ENCODE results near the gene CDH4. TPM values are rescaled to one million over a fixed set of nuclear protein-coding genes. Genes with fewer than 3 reads are reported as not detected.
"Not testable (repeated sequence)": the region's sequence is repeated elsewhere in the genome, so short reads cannot be mapped to it uniquely, and the experiment has no call there.

Gene CDH4
- polyA plus RNA-seq, 3 donors, result 6.9 to 8.7 (median 7.9) TPM

GRCh38 chr20:61438285-61438684 lies 186.2 kb downstream of the CDH4 start:
- no peak for DNase-seq (ENCODE audit: extremely low read depth in 1 of 11, low read depth in 9 of 11, low spot score in 4 of 11)

- no peak for DNase-seq (ENCODE audit: extremely low read depth in 1 of 11, low read depth in 9 of 11, low spot score in 4 of 11)
These were observed 187.2 kb downstream of the CDH4 start for GRCh38 chr20:61439251-61439650.

GRCh38 chr20:61440548-61441055 lies 188.5 kb downstream of the CDH4 start:
- DNase-seq (ENCODE audit: extremely low read depth in 1 of 11, low read depth in 9 of 11, low spot score in 4 of 11), result no peak

GRCh38 chr20:61441537-61441936 lies 189.5 kb downstream of the CDH4 start:
- DNase-seq (ENCODE audit: extremely low read depth in 1 of 11, low read depth in 9 of 11, low spot score in 4 of 11), result no peak

GRCh38 chr20:61442075-61442670 lies 190.1 kb downstream of the CDH4 start:
- DNase-seq (ENCODE audit: extremely low read depth in 1 of 11, low read depth in 9 of 11, low spot score in 4 of 11), result no peak

GRCh38 chr20:61442718-61443117 lies 190.7 kb downstream of the CDH4 start:
- no peak for DNase-seq (ENCODE audit: extremely low read depth in 1 of 11, low read depth in 9 of 11, low spot score in 4 of 11)

- no peak for DNase-seq (ENCODE audit: extremely low read depth in 1 of 11, low read depth in 9 of 11, low spot score in 4 of 11)
These were observed 191.5 kb downstream of the CDH4 start for GRCh38 chr20:61443443-61444126.

- no peak for DNase-seq (ENCODE audit: extremely low read depth in 1 of 11, low read depth in 9 of 11, low spot score in 4 of 11)
These were observed 192.6 kb downstream of the CDH4 start for GRCh38 chr20:61444637-61445036.

- no peak for DNase-seq (ENCODE audit: extremely low read depth in 1 of 11, low read depth in 9 of 11, low spot score in 4 of 11)
These were observed 193.1 kb downstream of the CDH4 start for GRCh38 chr20:61445138-61445537.

GRCh38 chr20:61445741-61446140 lies 193.7 kb downstream of the CDH4 start:
- DNase-seq (ENCODE audit: extremely low read depth in 1 of 11, low read depth in 9 of 11, low spot score in 4 of 11), result no peak

GRCh38 chr20:61447952-61448351 lies 195.9 kb downstream of the CDH4 start:
- peak in 1 of 11 donors; percentile 29 for DNase-seq (ENCODE audit: extremely low read depth in 1 of 11, low read depth in 9 of 11, low spot score in 4 of 11)

GRCh38 chr20:61448386-61448785 lies 196.3 kb downstream of the CDH4 start:
- DNase-seq (ENCODE audit: extremely low read depth in 1 of 11, low read depth in 9 of 11, low spot score in 4 of 11), result no peak

- DNase-seq (ENCODE audit: extremely low read depth in 1 of 11, low read depth in 9 of 11, low spot score in 4 of 11), result no peak
These were observed 197.1 kb downstream of the CDH4 start for GRCh38 chr20:61449057-61449609.

- DNase-seq (ENCODE audit: extremely low read depth in 1 of 11, low read depth in 9 of 11, low spot score in 4 of 11), result no peak
These were observed 197.9 kb downstream of the CDH4 start for GRCh38 chr20:61449916-61450315.

GRCh38 chr20:61450549-61450948 lies 198.5 kb downstream of the CDH4 start:
- DNase-seq (ENCODE audit: extremely low read depth in 1 of 11, low read depth in 9 of 11, low spot score in 4 of 11), result no peak

- no peak for DNase-seq (ENCODE audit: extremely low read depth in 1 of 11, low read depth in 9 of 11, low spot score in 4 of 11)
These were observed 198.9 kb downstream of the CDH4 start for GRCh38 chr20:61451009-61451408.

- no peak for DNase-seq (ENCODE audit: extremely low read depth in 1 of 11, low read depth in 9 of 11, low spot score in 4 of 11)
These were observed 199.9 kb downstream of the CDH4 start for GRCh38 chr20:61451953-61452352.

GRCh38 chr20:61453219-61453618 lies 201.2 kb downstream of the CDH4 start:
- DNase-seq (ENCODE audit: extremely low read depth in 1 of 11, low read depth in 9 of 11, low spot score in 4 of 11), result no peak

- DNase-seq (ENCODE audit: extremely low read depth in 1 of 11, low read depth in 9 of 11, low spot score in 4 of 11), result not testable (repeated sequence)
These were observed 201.6 kb downstream of the CDH4 start for GRCh38 chr20:61453623-61454022.

GRCh38 chr20:61454053-61454452 lies 202.0 kb downstream of the CDH4 start:
- DNase-seq (ENCODE audit: extremely low read depth in 1 of 11, low read depth in 9 of 11, low spot score in 4 of 11), result no peak

Measured in renal cortex interstitium (tissue), 11 donors.